SU-DHL-6 (cell line): ENCODE data around the gene DLX6.

Source experiments
- H2AFZ ChIP-seq: fragments of 200-600 bp; sonication (generic); 2 replicates; pipeline ENCODE4 v1.6.1; 2014; ENCODE audit warnings: low read depth, mild to moderate bottlenecking, moderate library complexity, mixed read lengths, antibody characterized with exemption, low read length; ENCODE audit not compliant: severe bottlenecking
- H3F3A ChIP-seq: fragments of 200-600 bp; shearing (Covaris generic); 2 replicates; pipeline ENCODE4 v1.6.0; 2016; ENCODE audit warnings: antibody characterized with exemption, mild to moderate bottlenecking; ENCODE audit not compliant: insufficient read depth
- H3K27ac ChIP-seq: fragments of 200-600 bp; sonication (generic); 2 replicates; pipeline ENCODE4 v1.5.1; 2016; ENCODE audit warnings: low read depth, mild to moderate bottlenecking, low read length, moderate library complexity, mixed read lengths
- H3K27me3 ChIP-seq: fragments of 200-600 bp; sonication (generic), shearing (Covaris generic); 2 replicates; pipeline ENCODE4 v1.6.0; 2014; ENCODE audit warnings: mild to moderate bottlenecking, low read length
- H3K36me3 ChIP-seq: fragments of 200-600 bp; sonication (generic); 2 replicates; pipeline ENCODE4 v1.6.1; 2014; ENCODE audit warnings: mild to moderate bottlenecking, low read length, mixed read lengths
- H3K4me2 ChIP-seq: fragments of 300-600, 200-600 bp; shearing (Covaris generic), sonication (generic); 2 replicates; pipeline ENCODE4 v1.6.0; 2014; ENCODE audit warnings: low read length, low read depth, mild to moderate bottlenecking; ENCODE audit not compliant: poor library complexity, severe bottlenecking
- H3K4me3 ChIP-seq: fragments of 200-600 bp; sonication (generic); 2 replicates; pipeline ENCODE4 v1.5.1; 2014; ENCODE audit warnings: antibody characterized with exemption, low read length, mild to moderate bottlenecking, mixed read lengths; ENCODE audit not compliant: insufficient read depth, poor library complexity, severe bottlenecking
- H3K79me2 ChIP-seq: fragments of 200-600 bp; sonication (generic); 2 replicates; pipeline ENCODE4 v1.6.1; 2014; ENCODE audit warnings: mild to moderate bottlenecking, low read length, moderate library complexity; ENCODE audit not compliant: insufficient read depth
- H3K9ac ChIP-seq: fragments of 200-600 bp; sonication (generic); 2 replicates; pipeline ENCODE4 v1.7.0; 2014; ENCODE audit warnings: mild to moderate bottlenecking, low read length
- H3K9me2 ChIP-seq: fragments of 200-600 bp; sonication (generic); replicated peaks from 2 replicates; pipeline ENCODE4 v1.6.1; 2014; ENCODE audit warnings: low read length; ENCODE audit not compliant: insufficient read depth
- H3K9me3 ChIP-seq: fragments of 200-600 bp; sonication (generic); 2 replicates; pipeline ENCODE4 v1.6.1; 2014; ENCODE audit warnings: low read length, mixed read lengths; ENCODE audit not compliant: insufficient read depth
- H4K20me1 ChIP-seq: fragments of 200-600 bp; sonication (generic); 2 replicates; pipeline ENCODE4 v1.6.1; 2014; ENCODE audit warnings: low read depth, mild to moderate bottlenecking, antibody characterized with exemption, low read length, moderate library complexity, mixed read lengths
- EZH2phosphoT487 ChIP-seq: fragments of 200-600 bp; sonication (generic), shearing (Covaris generic); conservative IDR thresholded peaks from 2 replicates; pipeline ENCODE4 v1.6.1; 2018; ENCODE audit warnings: mild to moderate bottlenecking, antibody characterized with exemption, low read length, moderate library complexity, mixed read lengths
- TF ChIP-seq, protein P1 (sequence below): fragments of 200-600 bp; sonication (generic); IDR thresholded peaks from one replicate; pipeline ENCODE4 v1.5.1; 2017; ENCODE audit warnings: antibody characterized with exemption, mild to moderate bottlenecking, low read length, moderate library complexity; ENCODE audit not compliant: insufficient read depth, poor library complexity, severe bottlenecking

The DLX6 gene

DNA sequence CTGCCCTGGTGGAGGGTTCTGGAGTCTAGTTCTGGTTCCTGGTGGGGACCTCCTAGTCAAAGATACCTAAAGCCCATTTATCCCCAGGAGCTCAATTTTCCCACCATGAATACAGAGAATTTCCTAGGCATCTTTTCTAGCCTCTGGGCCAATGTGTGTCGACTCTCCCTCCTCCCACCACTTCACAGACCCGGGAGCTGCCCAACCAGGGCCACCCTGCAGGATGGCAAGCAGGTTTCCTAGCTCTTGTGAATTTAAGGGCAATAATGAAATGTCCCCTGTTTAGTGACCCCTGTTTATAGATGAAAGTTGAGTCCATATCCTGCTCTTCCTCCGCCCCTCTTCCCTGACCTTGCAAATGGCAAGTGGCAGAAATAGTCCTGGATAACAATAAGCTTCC is 9.9 kb downstream of the DLX6 start:
- Histone ChIP-seq H3K27ac (no peak overlapping the region), H3K79me2 (no peaks in the 10 kb centered on the region), H3K4me2 (no peak overlapping the region), H3K9ac (no peak overlapping the region), H3K27me3 (no peaks in the 10 kb centered on the region), H3K9me3 (no peaks in the 10 kb centered on the region), H3F3A (no peaks in the 10 kb centered on the region), H3K9me2 (no peaks in the 10 kb centered on the region), H3K4me3 (no peak overlapping the region), H4K20me1 (0 out of 2 replicates have a peak, but pooled peaks cover 2% of the 10 kb centered on the region), H3K36me3 (no peaks in the 10 kb centered on the region), H2AFZ (no peak overlapping the region)
- TF ChIP-seq EZH2phosphoT487: no peak
- TF ChIP-seq, protein P1, sequence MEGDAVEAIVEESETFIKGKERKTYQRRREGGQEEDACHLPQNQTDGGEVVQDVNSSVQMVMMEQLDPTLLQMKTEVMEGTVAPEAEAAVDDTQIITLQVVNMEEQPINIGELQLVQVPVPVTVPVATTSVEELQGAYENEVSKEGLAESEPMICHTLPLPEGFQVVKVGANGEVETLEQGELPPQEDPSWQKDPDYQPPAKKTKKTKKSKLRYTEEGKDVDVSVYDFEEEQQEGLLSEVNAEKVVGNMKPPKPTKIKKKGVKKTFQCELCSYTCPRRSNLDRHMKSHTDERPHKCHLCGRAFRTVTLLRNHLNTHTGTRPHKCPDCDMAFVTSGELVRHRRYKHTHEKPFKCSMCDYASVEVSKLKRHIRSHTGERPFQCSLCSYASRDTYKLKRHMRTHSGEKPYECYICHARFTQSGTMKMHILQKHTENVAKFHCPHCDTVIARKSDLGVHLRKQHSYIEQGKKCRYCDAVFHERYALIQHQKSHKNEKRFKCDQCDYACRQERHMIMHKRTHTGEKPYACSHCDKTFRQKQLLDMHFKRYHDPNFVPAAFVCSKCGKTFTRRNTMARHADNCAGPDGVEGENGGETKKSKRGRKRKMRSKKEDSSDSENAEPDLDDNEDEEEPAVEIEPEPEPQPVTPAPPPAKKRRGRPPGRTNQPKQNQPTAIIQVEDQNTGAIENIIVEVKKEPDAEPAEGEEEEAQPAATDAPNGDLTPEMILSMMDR: no peak

DNA sequence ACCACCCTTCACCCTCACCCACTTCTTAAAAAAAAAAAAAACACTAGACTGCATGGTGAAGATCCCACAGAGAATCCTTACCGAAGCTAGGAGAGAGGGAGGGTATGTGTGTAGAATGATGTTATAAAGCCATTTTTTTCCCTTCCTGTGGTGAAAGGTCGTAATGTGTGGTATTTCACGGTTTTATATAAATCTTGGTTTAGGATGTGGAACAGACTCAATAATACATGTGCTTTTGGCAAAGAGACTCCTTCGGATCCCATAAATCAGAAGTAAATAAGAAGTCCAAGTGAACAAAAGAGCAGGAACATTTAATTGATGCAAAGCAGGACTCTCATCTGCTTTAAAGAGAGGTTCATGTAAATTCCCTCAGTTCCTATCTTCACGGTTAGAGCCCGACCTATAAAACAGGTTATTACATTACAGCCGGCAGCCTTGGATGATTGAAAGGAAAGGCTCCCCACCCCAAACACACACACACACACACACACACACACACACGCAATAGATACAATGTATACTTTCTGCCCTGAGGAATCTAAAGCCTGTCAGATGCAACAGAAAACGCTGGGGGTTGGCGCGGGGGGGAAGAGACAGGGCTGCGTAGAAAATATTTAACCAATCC is 10.5 kb downstream of the DLX6 start:
- Histone ChIP-seq H3K4me2 (no peak overlapping the region), H3K36me3 (no peaks in the 10 kb centered on the region), H2AFZ (no peak overlapping the region), H3F3A (no peaks in the 10 kb centered on the region), H3K27me3 (no peaks in the 10 kb centered on the region), H3K9me2 (no peaks in the 10 kb centered on the region), H3K9ac (no peak overlapping the region), H4K20me1 (0 out of 2 replicates have a peak, but pooled peaks cover 4% of the 10 kb centered on the region), H3K9me3 (no peaks in the 10 kb centered on the region), H3K79me2 (no peaks in the 10 kb centered on the region), H3K27ac (no peak overlapping the region), H3K4me3 (no peak overlapping the region)
- TF ChIP-seq EZH2phosphoT487: no peak

DNA sequence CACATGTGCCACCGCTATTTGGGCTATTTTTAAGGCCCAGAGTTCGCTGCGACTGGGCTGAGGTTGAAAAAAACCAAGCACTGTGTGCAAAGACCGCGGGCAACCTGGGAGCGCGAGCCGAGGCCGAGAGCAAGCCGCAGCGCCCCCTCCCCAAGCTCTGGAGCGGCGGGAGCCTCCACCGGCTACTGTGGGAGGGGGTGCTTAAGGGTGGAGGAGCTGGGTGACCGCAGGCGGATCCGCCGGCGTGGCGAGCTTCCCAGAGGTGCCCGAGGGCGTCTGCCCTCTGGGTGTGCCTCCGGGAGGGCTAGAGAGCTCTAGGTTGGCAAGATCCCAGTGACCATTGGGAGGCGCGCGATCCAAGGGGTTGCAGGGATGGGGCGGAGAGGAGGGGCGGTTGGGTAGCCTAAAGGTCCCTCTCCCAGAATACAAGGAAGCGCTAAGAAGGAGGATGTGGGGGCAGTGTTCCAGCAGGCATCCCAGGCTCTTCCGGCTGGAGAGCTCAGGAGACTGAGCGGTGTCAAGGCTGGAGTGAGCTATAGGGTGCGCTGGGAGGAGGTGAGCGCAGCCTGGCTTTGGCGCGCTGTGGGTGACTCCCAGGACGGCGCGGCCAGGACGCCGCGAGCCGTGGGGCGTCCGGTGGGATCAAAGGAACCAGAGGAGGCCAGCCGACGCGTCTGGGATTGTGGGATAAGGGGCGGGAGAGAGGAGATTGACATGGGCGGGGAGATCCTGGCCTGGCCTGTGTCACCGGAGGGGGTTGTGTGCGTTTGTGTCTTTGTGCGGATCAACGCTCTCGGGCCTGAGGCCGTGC is 11.2 kb downstream of the DLX6 start:
- Histone ChIP-seq H3K9me2 (no peaks in the 10 kb centered on the region), H3K4me2 (no peak overlapping the region), H4K20me1 (0 out of 2 replicates have a peak, but pooled peaks cover 4% of the 10 kb centered on the region), H2AFZ (no peak overlapping the region), H3K27ac (no peak overlapping the region), H3K27me3 (no peaks in the 10 kb centered on the region), H3F3A (no peaks in the 10 kb centered on the region), H3K9ac (no peak overlapping the region), H3K36me3 (no peaks in the 10 kb centered on the region), H3K4me3 (no peak overlapping the region), H3K9me3 (no peaks in the 10 kb centered on the region), H3K79me2 (no peaks in the 10 kb centered on the region)
- TF ChIP-seq, protein P1: no peak
- TF ChIP-seq EZH2phosphoT487: no peak
